MCF 10A (cell line): ENCODE results near the gene BCR. TPM values are rescaled to one million over a fixed set of nuclear protein-coding genes. Genes with fewer than 3 reads are reported as not detected.

Experiments used
- BruUV-seq: library from RNA; stranded (reverse); fragments of 400-500 nt; replicated peaks from 2 replicates; lab custom pipeline; 2021; lab: Mats Ljungman, UMichigan
- CTCF ChIA-PET: fragments of 300-600 bp; sonication (Branson Sonifier 250); formaldehyde crosslinking; extraction: SDS; loops from one replicate; lab custom pipeline; 2021; ENCODE audit warnings: antibody characterized with exemption, inconsistent platforms; lab: Yijun Ruan, JAX
- POLR2A ChIA-PET: fragments of 300-600, 350-650 bp; sonication (Branson Sonifier 250); formaldehyde crosslinking; extraction: SDS; loops from one replicate; lab custom pipeline; 2020; ENCODE audit warnings: antibody characterized with exemption, inconsistent platforms; lab: Yijun Ruan, JAX
- DNase-seq: peaks from one replicate; pipeline ENCODE4 v3.0.0-alpha.2; 2018; ENCODE audit not compliant: unreplicated experiment
- H3K27ac Mint-ChIP-seq: one replicate; pipeline ENCODE4 v1.8.0; 2022; ENCODE audit warnings: mild to moderate bottlenecking, low read depth, mixed read lengths; ENCODE audit not compliant: unreplicated experiment
- H3K27me3 Mint-ChIP-seq: one replicate; pipeline ENCODE4 v1.8.0; 2022; ENCODE audit warnings: mixed read lengths; ENCODE audit not compliant: insufficient read depth, unreplicated experiment
- H3K36me3 Mint-ChIP-seq: one replicate; pipeline ENCODE4 v1.8.0; 2022; ENCODE audit warnings: mild to moderate bottlenecking, moderate library complexity, mixed read lengths; ENCODE audit not compliant: insufficient read depth, unreplicated experiment
- H3K4me1 Mint-ChIP-seq: one replicate; pipeline ENCODE4 v1.8.0; 2022; ENCODE audit warnings: mixed read lengths; ENCODE audit not compliant: insufficient read depth, unreplicated experiment
- H3K4me3 Mint-ChIP-seq: one replicate; pipeline ENCODE4 v1.8.0; 2022; ENCODE audit warnings: mild to moderate bottlenecking, moderate library complexity, mixed read lengths; ENCODE audit not compliant: unreplicated experiment
- H3K9me3 Mint-ChIP-seq: one replicate; pipeline ENCODE4 v1.8.0; 2022; ENCODE audit warnings: mixed read lengths; ENCODE audit not compliant: unreplicated experiment
- intact Hi-C: fragments of 100-400 bp; cut with micrococcal nuclease; formaldehyde crosslinking; loops from 2 replicates; pipeline ENCODE4 v1.14.1; 2022
- total RNA-seq: library from RNA; stranded (reverse); gene quantifications from 2 replicates; pipeline ENCODE4 v1.2.3, GENCODE V29; 2022
- TF ChIP-seq, protein P1 (sequence below): fragments of 200-600 bp; IDR thresholded peaks from one replicate; pipeline ENCODE4 v1.8.0; 2022; ENCODE audit warnings: antibody characterized with exemption, mild to moderate bottlenecking; ENCODE audit not compliant: unreplicated experiment

Gene BCR
- total RNA-seq, 1 experiment from 2014 or later = 77.9 TPM

DNA sequence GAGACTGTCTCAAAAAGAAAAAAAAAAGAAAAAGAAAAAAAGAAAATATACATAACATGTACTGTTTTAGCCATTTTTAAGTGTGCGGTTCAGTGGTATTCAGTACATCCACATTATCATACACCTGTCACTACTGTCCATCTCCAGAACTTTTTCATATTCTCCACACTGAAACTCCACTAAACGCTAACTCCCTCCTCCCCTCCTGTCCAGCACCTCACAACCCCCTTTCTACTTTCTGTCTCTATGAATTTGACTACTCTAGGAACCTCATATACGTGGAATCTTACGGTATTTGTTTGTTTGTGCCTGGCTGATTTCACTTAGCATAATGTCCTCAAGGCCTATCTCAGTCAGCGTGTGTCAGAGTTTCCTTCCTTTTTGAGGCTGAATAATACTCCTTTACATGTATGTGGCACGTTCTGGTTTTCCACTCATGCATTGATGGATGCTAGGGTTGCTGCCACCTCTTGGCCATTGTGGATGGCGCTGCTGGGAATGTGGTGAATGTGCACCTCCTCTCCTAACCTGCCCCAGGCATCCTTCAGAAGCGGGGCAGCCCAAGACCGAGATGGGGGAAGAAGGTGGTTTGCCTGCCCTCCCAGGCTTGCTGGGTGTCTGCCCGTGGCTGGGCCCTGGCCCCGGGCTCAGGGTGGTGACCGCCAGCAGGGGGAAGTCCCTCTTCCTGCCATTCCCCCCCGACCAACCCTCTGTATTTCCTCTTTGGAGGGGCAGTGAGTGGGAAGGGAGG is 60.5 kb downstream of the BCR start:
- H3K4me3 Mint-ChIP-seq = no peak overlapping the region
- POLR2A ChIA-PET = no interaction called here
- H3K27me3 Mint-ChIP-seq = no peaks in the 10 kb centered on the region
- BruUV-seq = no TSS peak
- peak; percentile 64 for DNase-seq
- intact Hi-C loops = loop anchor here (2.0 kb wide), 1 partner anchor 58 kb away; no protein-coding TSS in a partner anchor
- peaks cover 46% of the 10 kb centered on the region for H3K4me1 Mint-ChIP-seq
- H3K9me3 Mint-ChIP-seq = no peaks in the 10 kb centered on the region
- peaks cover 11% of the 10 kb centered on the region for H3K36me3 Mint-ChIP-seq
- CTCF ChIA-PET = interaction anchor here (0.7 to 1.3 kb wide), 3 partner anchors 10 to 643 kb away, joined by 3 to 4 read pairs (median 3); no protein-coding TSS in a partner anchor
- H3K27ac Mint-ChIP-seq = no peak overlapping the region
- TF ChIP-seq, protein P1, sequence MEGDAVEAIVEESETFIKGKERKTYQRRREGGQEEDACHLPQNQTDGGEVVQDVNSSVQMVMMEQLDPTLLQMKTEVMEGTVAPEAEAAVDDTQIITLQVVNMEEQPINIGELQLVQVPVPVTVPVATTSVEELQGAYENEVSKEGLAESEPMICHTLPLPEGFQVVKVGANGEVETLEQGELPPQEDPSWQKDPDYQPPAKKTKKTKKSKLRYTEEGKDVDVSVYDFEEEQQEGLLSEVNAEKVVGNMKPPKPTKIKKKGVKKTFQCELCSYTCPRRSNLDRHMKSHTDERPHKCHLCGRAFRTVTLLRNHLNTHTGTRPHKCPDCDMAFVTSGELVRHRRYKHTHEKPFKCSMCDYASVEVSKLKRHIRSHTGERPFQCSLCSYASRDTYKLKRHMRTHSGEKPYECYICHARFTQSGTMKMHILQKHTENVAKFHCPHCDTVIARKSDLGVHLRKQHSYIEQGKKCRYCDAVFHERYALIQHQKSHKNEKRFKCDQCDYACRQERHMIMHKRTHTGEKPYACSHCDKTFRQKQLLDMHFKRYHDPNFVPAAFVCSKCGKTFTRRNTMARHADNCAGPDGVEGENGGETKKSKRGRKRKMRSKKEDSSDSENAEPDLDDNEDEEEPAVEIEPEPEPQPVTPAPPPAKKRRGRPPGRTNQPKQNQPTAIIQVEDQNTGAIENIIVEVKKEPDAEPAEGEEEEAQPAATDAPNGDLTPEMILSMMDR = peak; percentile 42

DNA sequence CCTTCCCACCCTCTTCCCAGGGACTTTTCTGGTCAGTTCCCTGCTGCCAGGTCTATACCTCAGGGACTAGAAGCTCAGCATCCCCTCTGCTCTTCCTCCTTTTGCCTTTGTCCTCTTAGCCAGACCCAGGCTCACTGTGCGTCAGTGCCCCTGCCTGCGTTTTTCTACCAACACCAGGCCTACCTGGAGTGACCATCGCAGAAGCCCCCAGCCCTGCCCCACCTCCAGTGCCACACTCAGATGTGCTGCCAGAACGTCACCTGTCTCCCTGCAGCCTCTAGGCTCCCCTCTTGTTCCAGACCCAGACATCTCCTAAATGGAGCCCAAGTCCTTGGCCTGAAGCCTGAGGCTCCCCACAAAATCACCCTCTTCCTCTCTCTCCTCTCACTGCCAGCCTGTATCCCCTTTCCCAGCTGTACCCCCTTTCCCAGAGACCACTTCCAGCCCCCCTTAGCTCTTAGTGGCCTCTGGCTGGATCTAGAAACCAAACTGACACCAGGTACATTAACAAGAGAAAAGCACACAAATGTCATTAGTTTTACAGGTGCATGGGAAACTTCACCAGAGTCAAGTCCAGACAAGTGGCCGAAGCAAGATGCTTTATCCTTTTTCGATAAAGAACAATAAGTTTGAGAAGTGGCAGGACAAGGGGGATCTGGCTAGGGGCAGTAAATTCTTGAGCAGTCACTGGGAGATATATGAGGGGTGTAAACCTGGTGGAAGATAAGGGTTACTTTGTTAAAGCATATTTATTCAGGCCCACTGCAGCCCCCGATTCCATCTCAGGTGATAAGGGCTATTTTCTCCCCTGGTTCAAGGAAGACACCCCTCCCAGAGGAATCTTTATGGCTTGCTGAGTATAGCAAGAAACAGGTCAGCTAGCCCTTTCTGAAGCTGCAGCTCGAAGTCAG is 61.5 kb downstream of the BCR start:
- no peak overlapping the region for H3K4me3 Mint-ChIP-seq
- no TSS peak for BruUV-seq
- no peaks in the 10 kb centered on the region for H3K9me3 Mint-ChIP-seq
- TF ChIP-seq, protein P1 = no peak
- no peaks in the 10 kb centered on the region for H3K27me3 Mint-ChIP-seq
- POLR2A ChIA-PET = no interaction called here
- H3K36me3 Mint-ChIP-seq = peaks cover 11% of the 10 kb centered on the region
- DNase-seq = no peak
- intact Hi-C loops = loop anchor here (2.0 kb wide), 1 partner anchor 59 kb away; no protein-coding TSS in a partner anchor
- H3K27ac Mint-ChIP-seq = peak overlapping the region; percentile 57
- H3K4me1 Mint-ChIP-seq = peaks cover 49% of the 10 kb centered on the region
- CTCF ChIA-PET = interaction anchor here (0.6 to 1.3 kb wide), 10 partner anchors 9 to 66 kb away, joined by 3 to 5 read pairs (median 4); no protein-coding TSS in a partner anchor

DNA sequence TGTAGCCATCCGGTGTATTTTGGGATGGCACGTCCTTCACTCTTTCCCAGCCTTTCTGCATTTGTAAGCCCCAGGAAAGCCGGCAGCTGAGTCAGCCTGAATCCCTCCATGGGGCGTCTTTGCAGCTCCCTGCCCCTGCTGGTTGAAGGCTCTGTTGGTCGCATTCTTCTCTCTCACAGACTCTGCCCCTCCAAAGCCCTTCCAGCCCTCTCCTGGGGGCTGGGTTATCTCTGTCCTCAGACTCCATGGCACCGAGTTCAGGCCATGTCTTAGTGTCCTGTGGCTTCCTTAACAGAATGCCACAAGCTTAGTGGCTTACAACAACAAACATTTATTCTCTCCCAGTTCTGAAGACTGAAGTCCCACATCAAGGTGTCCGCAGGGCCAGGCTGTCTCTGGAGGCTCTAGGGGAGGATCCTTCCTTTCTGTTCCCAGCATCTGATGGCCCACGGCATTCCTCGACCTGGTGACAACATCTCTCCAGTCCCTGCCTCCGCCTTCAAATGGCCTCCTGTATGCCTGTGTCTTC is 62.2 kb downstream of the BCR start:
- TF ChIP-seq, protein P1 = no peak
- Mint-ChIP-seq H3K27ac (no peak overlapping the region), H3K4me1 (peaks cover 49% of the 10 kb centered on the region), H3K36me3 (peaks cover 11% of the 10 kb centered on the region), H3K4me3 (no peak overlapping the region), H3K9me3 (no peaks in the 10 kb centered on the region), H3K27me3 (no peaks in the 10 kb centered on the region)
- CTCF ChIA-PET = interaction anchor here (0.6 to 1.8 kb wide), 11 partner anchors 12 to 67 kb away, joined by 3 to 5 read pairs (median 4); no protein-coding TSS in a partner anchor
- BruUV-seq = no TSS peak
- intact Hi-C loops = no loop called here
- no peak for DNase-seq
- POLR2A ChIA-PET = interaction anchor here (1.5 kb wide), 1 partner anchor 11 kb away, joined by 3 read pairs; no protein-coding TSS in a partner anchor
